AG04450 (cell line): ENCODE measurements around the gene CAMKV. TPM values are rescaled to one million over a fixed set of nuclear protein-coding genes. Genes with fewer than 3 reads are reported as not detected.
"Not testable (repeated sequence)": the region's sequence is repeated elsewhere in the genome, so short reads cannot be mapped to it uniquely, and the experiment has no call there.

ENCODE experiments used
- CTCF ChIA-PET: fragments of 300-600, 350-600 bp; formaldehyde crosslinking; extraction: SDS; loops from one replicate; lab custom pipeline; 2022; ENCODE audit warnings: antibody characterized with exemption, inconsistent platforms; lab: Charles Lee
- POLR2A ChIA-PET: fragments of 350-600 bp; formaldehyde crosslinking; extraction: SDS; loops from one replicate; lab custom pipeline; 2021; ENCODE audit warnings: antibody characterized with exemption, inconsistent platforms; lab: Yijun Ruan, JAX
- DNase-seq: peaks from one replicate; pipeline ENCODE4 v3.0.0-alpha.2; 2011; ENCODE audit warnings: low read depth, low spot score
- H3K27ac ChIP-seq: one replicate; pipeline ENCODE4 v1.5.1; 2012; ENCODE audit warnings: low read depth, low read length, control low read depth
- H3K27me3 ChIP-seq: one replicate; pipeline ENCODE4 v1.6.0; 2012; ENCODE audit warnings: low read length; ENCODE audit not compliant: control insufficient read depth, insufficient read depth
- H3K4me3 ChIP-seq: 2 replicates; pipeline ENCODE4 v1.5.1; 2011; ENCODE audit warnings: mild to moderate bottlenecking, low read depth, low read length, control low read depth
- H3K9me3 ChIP-seq: 2 replicates; pipeline ENCODE4 v1.5.1; 2012; ENCODE audit warnings: low read length; ENCODE audit not compliant: control insufficient read depth, insufficient read depth
- CTCF ChIP-seq: IDR thresholded peaks from 2 replicates; pipeline ENCODE4 v1.5.1; 2011; ENCODE audit warnings: low read depth, low read length, control low read depth, inconsistent platforms
- polyA minus RNA-seq: library from RNA; depleted of rRNA, polyadenylated mRNA; stranded (reverse); fragments of >200 nt; gene quantifications from 2 replicates; pipeline ENCODE4 v1.2.3, GENCODE V29; 2011; rRNA and poly(A)+ RNA removed
- polyA plus RNA-seq: library from polyadenylated mRNA; depleted of rRNA; stranded (reverse); fragments of >200 nt; gene quantifications from 2 replicates; pipeline ENCODE4 v1.2.3, GENCODE V29; 2011; rRNA removed

The CAMKV gene
- polyA plus RNA-seq (not detected in 2 replicates), polyA minus RNA-seq (not detected in 2 replicates)

- TF ChIP-seq CTCF = no peak
- Histone ChIP-seq H3K4me3 (peak within 1 kb of the TSS; percentile 20; the same call in 1 of the 2 replicates), H3K27me3 (peaks cover 64% of the 10 kb centered on the region), H3K9me3 (no peaks in the 10 kb centered on the region; the same call in 1 of the 2 replicates), H3K27ac (no peak within 1 kb of the TSS)
- DNase-seq = no peak
- ChIA-PET POLR2A (no interaction called here), CTCF (no interaction called here)
These were observed at the start of gene CAMKV for GRCh38 chr3:49869525-49870126. TSS of gene CAMKV (minus strand) at chr3:49869906. CDS start at chr3:49862388, 7,518 bp downstream.

- H3K27me3 ChIP-seq, H3K4me3 ChIP-seq, H3K27ac ChIP-seq, H3K9me3 ChIP-seq, DNase-seq, POLR2A ChIA-PET: not testable (repeated sequence)
- CTCF ChIA-PET = interaction anchor here (0.6 kb wide), 1 partner anchor 78 kb away, joined by 3 read pairs; no protein-coding TSS in a partner anchor
These were observed 48.3 kb upstream of the CAMKV start for GRCh38 chr3:49917806-49918590.

GRCh38 chr3:49916686-49917085, 47.0 kb upstream of the CAMKV start:
- ChIA-PET CTCF (interaction anchor here (1.5 kb wide), 1 partner anchor 13 kb away, joined by 3 read pairs; the partner anchor contains the start of gene MON1A), POLR2A (interaction anchor here (0.5 kb wide), 1 partner anchor 717 kb away, joined by 3 read pairs; a partner anchor contains a TSS)
- no peak for DNase-seq
- no peak overlapping the region for H3K27ac ChIP-seq
- H3K27me3 ChIP-seq = no peaks in the 10 kb centered on the region
- TF ChIP-seq CTCF = no peak
- H3K9me3 ChIP-seq = no peaks in the 10 kb centered on the region
- no peak overlapping the region for H3K4me3 ChIP-seq

- Histone ChIP-seq H3K27me3 (no peaks in the 10 kb centered on the region), H3K9me3 (no peaks in the 10 kb centered on the region), H3K4me3 (no peak overlapping the region), H3K27ac (no peak overlapping the region)
- ChIA-PET POLR2A (no interaction called here), CTCF (interaction anchor here (0.5 kb wide), 1 partner anchor 112 kb away, joined by 3 read pairs; the partner anchor contains the start of gene INKA1)
- DNase-seq = no peak
- no peak for TF ChIP-seq CTCF
These were observed 45.2 kb upstream of the CAMKV start for GRCh38 chr3:49914906-49915305.

GRCh38 chr3:49912881-49913281, 43.2 kb upstream of the CAMKV start:
- no peak for TF ChIP-seq CTCF
- Histone ChIP-seq H3K27ac (no peak overlapping the region), H3K9me3 (no peaks in the 10 kb centered on the region), H3K4me3 (no peak overlapping the region), H3K27me3 (no peaks in the 10 kb centered on the region)
- DNase-seq = no peak
- ChIA-PET POLR2A (no interaction called here), CTCF (no interaction called here)
